VCaP (cell line): ENCODE data around the gene ARID1B.
A peak's percentile ranks its signal among the peaks of the same experiment; 100 is the strongest.

Source experiments
- H3K27ac ChIP-seq: fragments of 450-650 bp; 2 replicates; pipeline ENCODE4 v1.5.1; 2017
- TF ChIP-seq, protein P1 (sequence below): fragments of 450-650 bp; conservative IDR thresholded peaks from 2 replicates; pipeline ENCODE4 v1.5.1; 2017; ENCODE audit warnings: mild to moderate bottlenecking, moderate library complexity

ARID1B gene

DNA sequence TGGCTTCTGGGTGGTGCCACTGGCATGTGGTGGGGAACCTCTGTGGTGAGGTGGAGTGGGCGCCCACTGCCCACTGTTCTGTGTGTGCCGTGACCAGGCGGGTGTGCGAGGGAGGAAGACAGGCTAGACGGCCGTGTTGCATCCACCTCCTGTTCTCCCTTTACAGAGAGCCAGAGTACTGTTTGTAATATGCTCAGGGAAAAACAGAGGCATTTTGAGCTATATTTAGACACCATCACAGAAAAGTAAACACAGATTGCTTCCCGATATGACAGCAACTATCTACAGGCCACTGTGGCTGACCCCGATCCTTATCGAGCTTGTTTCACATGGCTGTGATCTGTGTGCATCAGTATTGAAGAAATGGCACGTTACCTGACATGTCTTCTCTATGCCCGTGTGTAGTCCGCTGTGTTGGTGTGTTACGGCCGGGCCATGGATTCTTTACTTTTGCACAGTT lies 45.6 kb downstream of the ARID1B start:
- peak overlapping the region; percentile 90 for H3K27ac ChIP-seq
- TF ChIP-seq, protein P1, sequence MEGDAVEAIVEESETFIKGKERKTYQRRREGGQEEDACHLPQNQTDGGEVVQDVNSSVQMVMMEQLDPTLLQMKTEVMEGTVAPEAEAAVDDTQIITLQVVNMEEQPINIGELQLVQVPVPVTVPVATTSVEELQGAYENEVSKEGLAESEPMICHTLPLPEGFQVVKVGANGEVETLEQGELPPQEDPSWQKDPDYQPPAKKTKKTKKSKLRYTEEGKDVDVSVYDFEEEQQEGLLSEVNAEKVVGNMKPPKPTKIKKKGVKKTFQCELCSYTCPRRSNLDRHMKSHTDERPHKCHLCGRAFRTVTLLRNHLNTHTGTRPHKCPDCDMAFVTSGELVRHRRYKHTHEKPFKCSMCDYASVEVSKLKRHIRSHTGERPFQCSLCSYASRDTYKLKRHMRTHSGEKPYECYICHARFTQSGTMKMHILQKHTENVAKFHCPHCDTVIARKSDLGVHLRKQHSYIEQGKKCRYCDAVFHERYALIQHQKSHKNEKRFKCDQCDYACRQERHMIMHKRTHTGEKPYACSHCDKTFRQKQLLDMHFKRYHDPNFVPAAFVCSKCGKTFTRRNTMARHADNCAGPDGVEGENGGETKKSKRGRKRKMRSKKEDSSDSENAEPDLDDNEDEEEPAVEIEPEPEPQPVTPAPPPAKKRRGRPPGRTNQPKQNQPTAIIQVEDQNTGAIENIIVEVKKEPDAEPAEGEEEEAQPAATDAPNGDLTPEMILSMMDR, result no peak

DNA sequence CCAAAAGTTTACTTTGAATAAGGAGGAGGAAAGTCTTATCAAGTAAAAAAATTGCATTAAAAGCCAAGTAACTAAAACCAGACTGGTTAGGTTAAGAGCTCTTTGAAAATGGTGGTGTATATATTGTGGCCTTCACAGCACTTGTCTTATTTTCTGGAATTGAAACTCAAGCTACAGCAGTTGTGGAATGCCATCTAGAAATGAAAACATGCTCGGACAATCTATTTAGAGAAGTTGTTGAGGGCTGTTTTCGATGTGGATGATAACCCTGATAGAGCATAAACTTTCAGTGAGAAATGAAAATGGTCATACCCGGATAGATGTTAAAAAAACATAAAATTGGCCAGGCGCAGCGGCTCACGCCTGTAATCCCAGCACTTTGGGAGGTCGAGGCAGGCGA lies 47.0 kb downstream of the ARID1B start:
- peak overlapping the region; percentile 90 for H3K27ac ChIP-seq

DNA sequence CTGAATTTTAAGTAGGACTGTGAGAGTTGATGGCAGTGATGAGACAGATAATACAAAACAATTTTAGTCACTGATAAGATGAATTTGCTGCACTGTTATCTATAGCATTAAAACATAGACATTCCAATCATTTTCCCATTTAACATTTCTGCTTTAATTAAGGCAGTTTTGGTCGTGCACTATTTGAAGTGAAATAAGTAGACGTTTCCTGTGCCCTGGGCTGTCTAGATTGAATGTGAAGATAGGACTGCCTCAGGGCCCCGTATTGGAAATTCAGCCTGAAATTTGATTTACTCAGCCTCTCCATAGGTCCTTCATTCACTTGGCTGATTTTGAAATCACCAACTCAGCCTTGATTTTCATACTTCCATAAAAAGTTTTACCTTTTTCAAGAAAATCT lies 48.3 kb downstream of the ARID1B start:
- peak overlapping the region; percentile 1; the same call in 1 of the 2 replicates for H3K27ac ChIP-seq
- TF ChIP-seq, protein P1, result no peak

More for the DNA sequence above, 47.0 kb downstream of the ARID1B start:
- TF ChIP-seq, protein P1, result no peak

- H3K27ac ChIP-seq, result peak overlapping the region; percentile 29; the same call in 1 of the 2 replicates
- TF ChIP-seq, protein P1, result no peak
Observed at GRCh38 chr6:156826290-156826955, 49.2 kb downstream of the ARID1B start.

DNA sequence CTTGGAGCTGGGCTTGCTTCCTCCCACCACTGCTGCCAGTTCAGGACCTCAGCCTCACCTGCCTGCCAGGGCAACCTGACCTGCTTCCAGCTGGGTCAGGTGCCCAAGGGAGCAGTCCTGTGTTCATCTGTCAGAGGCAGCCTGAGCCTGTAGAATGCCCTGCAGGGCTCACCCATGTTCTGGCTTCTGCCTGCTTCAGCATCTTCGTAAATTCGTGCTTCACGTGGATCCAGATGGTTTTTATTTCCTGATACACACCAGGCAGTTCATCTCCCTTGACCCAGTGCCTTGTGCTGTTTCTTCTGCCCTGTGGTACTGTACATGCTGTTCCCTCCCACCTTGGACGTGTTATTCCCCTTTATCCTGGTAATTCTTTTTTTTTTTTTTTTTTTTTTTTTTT lies 50.2 kb downstream of the ARID1B start:
- H3K27ac ChIP-seq, result peak overlapping the region; percentile 29; the same call in 1 of the 2 replicates
- TF ChIP-seq, protein P1, result no peak

- no peak overlapping the region for H3K27ac ChIP-seq
- TF ChIP-seq, protein P1, result no peak
Observed at GRCh38 chr6:156828280-156828703, 51.1 kb downstream of the ARID1B start.

- TF ChIP-seq, protein P1, result no peak
- no peak overlapping the region for H3K27ac ChIP-seq
Observed at GRCh38 chr6:156830126-156830525, 52.9 kb downstream of the ARID1B start.
